Glomerular visceral epithelial cell (primary cell): Measurements from ENCODE around the gene EHD4.

ENCODE experiments used
- DNase-seq: peaks from one replicate; pipeline ENCODE4 v3.0.0-alpha.2; 2016; ENCODE audit errors: extremely low spot score

The EHD4 gene

DNA sequence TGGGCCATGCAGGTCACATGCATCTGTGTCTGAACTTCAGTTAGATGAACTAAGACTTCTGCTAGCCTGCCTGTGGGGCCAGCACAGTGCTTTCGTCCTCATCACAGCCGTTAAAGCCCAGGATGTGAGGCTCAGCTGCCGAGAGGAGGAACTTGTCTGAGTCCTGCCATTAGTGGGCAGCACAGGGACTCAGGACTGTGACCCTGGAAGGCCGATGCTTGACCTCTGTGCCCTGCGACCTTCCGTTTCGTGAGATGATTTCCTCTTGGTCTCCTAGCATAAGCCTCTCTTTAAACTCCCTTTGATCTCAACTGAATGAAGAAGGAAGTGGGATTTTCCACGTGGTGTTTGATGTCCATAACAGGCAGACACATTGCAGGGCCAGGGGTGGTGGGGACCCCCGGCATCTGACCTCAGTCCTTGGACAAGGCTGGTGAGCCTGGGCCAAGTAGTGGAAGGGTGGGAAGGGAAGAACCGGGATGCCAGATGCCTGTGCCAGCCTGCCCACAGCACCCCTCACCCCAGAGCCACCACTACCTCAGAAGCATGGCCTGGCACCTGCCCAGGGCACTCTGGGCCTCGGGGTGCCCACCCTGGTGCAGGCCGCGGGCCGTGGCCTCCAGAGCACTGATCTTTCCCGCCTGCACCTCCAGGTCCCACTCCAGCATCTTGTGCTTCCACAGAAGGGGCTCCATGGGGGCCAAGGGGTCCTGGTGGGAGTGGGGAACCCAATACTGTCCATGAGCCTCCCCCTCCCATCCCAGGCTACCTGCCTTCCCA, 112.1 kb downstream of the EHD4 start:
- no peak for DNase-seq

DNA sequence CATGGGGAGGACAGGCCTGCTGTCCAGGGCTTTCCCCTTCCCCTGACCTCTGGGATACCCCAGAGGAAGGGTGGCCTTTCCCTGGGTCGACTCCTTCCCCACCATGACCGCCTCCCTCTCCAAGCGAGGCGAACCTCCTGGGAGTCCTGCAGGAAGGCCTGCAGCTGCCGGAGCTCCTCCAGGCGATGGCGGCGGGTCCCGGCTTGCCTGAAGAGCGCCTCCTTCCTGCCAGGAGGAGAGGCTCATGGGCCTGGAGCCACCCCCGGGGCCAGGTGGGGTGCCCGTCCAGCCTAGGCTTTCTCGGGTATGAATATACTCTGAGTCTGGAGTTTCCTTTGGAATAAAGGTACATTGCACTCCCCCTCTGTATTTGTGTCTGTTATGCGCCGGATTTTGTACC, 113.6 kb downstream of the EHD4 start:
- no peak for DNase-seq

GRCh38 chr15:41857316-41857715, 115.0 kb downstream of the EHD4 start:
- no peak for DNase-seq

GRCh38 chr15:41856716-41857115, 115.6 kb downstream of the EHD4 start:
- DNase-seq: no peak

DNA sequence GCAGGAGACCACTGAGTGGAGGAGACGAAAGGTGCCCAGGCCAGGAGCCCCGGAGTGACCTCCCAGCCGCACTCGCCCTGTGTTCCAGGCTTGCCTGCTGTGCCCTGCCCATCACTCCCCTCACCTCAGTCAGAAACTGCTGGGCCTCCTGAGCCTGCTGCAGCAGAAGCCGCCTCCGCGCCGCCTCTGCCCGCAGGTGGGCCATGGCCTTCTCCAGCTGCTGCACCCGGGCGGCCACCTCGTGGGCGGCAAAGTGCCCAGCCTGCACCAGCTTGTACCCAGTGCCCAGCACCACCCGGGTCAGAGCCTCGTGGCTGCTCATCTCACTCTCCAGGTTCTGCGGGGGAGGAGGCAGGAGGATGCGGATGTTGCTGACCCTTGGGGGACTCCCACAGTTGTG, 116.1 kb downstream of the EHD4 start:
- DNase-seq: no peak

DNA sequence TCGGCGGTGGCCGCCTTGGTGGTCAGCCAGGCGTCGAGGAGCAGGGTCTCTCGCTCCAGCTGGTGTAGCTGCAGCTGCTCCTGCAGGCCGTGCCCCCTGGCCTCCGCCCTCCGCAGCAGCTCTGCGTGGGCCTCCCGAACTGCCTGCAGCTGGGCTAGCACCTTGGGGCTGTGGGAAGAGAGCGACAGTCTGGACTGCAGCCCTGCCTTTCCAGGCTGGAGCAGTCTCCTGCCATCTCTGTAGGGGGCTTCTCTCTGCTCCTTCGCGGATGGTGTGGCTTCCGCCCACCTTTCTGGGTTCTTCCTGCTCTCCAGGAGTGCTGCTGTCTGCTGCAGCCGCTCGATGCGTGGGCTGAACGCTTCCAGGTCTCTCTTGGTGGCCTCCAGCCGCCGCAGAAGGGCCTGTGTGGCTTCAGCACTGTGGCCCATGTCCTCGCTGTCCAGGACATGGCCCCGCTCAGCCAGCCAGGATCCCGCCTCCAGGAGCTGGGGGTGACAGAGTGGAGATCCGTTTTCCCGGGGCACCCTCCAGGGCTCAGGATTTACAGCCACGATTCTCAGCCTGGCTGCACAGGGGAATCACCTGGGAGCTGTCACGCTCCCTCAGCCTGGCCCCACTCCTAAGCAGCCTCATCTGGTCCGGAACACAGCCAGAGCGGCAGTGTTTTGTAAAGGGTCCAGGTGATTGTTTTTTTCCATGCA, 116.9 kb downstream of the EHD4 start:
- DNase-seq: no peak

DNA sequence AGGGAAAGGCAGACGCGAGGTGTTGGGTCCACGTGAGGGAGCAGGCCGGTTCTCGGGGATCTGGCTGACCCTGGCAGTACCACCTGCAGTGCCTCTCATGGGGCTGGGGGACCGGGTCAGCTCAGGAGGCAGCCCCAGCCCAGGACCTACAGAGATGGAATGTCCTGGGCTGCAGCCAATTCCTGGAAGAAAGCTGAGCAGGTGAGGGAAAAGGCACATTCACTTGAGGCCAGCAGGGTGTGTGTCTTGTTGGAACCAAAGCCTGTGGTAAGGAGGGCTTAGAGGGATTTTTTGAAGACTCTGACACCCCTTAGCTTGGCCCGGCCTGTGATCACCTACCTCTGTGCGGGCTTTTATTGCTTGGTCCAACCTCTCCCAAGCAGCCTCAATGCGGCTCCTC, 117.9 kb downstream of the EHD4 start:
- DNase-seq: no peak

- no peak for DNase-seq
Observed at GRCh38 chr15:41853831-41854230, 118.5 kb downstream of the EHD4 start.

DNA sequence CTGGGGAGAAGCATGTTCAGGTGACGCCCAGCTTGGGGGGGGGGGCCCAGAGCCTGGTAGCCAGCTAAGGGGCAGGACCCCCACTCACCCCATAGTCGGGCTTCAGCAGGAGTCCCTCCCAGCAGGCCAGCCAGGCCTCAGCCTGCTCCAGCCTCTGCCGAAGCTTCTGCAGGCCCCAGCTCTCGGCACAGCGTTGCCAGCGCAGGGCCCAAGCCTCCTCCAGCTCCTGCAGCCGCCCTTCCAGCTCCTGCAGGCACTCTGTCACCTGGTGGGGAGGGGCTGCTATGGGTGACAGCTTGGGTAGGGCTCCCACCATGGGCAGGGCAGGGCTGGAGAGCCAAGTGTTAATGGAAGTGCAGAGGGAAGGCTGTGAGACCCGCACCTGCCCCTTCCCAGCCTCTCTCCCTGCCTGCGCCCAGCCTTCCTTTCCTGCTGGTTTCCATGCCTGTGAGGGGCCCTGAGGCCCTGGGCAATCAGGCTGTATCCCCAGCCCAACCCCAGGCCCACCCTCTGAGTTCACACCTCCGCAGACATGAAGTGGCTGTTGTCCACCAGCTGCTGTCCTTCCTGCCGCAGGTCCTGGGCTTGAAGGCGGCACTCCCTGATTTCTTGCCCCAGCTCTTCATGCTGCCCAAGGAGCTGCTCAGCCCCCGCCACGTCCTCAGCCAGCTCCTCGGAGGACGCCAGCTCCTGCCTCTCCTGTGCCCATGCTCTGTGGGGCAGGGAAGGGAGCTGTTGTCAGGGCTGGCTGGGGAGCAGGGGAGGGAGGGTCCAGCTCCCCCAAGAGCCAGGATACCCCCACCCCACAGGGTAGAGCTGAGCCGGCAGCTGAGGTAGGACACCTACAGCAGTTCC, 119.4 kb downstream of the EHD4 start:
- DNase-seq: no peak

GRCh38 chr15:41851755-41852370, 120.5 kb downstream of the EHD4 start:
- no peak for DNase-seq

DNA sequence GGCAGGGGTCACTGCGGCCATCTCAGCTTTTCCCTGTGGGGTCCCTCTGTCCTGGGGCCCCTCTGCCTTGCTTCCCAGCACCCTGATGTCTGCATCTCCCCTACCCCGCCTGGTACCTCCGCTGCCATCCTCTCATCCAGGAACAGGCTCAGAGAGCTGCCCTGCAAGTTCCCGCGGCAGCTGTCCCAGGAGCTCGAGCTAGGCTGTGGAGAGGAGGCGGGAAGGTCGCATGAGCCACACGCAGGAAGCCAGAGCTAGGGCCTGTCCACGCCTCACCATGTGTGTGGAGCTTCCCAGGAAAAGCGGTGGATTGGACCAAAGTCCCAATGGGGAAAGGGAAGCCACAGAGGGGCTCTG, 121.2 kb downstream of the EHD4 start:
- DNase-seq: no peak

GRCh38 chr15:41850482-41851166, 121.7 kb downstream of the EHD4 start:
- DNase-seq: no peak

DNA sequence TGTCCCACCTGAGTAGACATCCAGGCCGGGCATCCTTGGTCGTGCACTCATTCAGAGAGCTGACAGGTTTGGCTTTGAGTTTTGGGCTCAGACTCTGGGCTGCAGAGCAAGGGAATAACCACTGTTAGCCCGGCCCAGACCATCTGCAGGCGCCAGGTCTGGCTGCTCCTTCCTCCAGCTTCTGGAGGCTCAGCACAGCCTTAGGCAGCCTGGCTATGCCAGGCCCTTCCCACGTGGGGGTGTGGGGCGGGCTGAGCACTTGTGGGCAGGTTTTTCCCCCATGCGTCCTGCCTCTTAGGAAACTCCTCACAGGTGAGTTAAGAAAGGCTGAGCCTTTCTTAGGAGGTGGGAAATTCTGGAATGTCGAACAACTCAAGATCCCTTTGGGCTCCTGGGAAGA, 122.5 kb downstream of the EHD4 start:
- no peak for DNase-seq

DNA sequence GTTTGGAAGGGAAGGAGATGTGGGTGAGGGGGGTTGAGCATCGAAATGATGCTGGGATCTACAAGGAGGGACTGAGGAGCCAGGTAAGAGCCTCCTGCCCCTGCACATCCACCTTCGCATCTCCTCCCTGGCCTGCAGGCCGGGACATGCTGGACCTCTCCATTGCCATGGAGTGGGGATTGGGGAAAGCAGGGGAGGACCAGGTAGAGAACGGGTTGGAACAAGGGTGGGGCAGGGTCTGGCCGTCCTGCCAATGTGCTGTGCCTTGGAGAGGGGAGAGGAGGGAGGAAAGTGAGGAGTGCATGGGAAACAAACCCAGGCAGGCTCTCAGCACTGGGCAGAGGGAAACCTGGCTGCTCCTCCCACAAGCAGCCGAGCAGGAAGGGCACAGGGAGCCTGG, 123.2 kb downstream of the EHD4 start:
- no peak for DNase-seq

DNA sequence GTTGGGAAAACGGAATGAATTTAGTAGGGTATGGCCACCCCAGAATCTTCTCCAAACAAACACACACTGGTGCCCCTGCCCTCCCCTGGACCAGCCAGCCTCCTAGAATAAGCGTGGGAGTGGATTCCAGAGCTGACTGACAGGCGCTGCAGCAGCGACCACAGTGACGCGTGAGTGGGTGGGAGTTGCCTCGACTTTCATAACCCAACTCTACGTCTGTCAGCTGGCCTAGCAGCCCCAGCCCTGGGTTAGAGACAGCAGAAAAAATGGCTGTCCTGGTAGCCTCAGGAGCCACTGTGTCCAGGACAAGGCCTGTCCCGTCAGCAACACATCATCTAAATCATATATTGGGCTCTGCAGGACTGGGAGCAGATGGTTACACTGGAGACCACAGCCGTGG, 123.7 kb downstream of the EHD4 start:
- DNase-seq: no peak

- no peak for DNase-seq
Observed at GRCh38 chr15:41847981-41848380, 124.4 kb downstream of the EHD4 start.

GRCh38 chr15:41847206-41847605, 125.2 kb downstream of the EHD4 start:
- DNase-seq: no peak
